ENCODE data around the gene DERA. TPM values are rescaled to one million over a fixed set of nuclear protein-coding genes. Genes with fewer than 3 reads are reported as not detected.

DERA gene
- total and polyA plus RNA-seq, 2 of the 8 experiments (the other 6 are each of a cell fraction or from before 2014, with no cell fraction given) = 13.1 to 17.1 TPM

GRCh38 chr12:15984097-15984800, 73.1 kb downstream of the DERA start:
- Histone ChIP-seq H3K79me1 (ENCODE audit: low read depth, low read length) (no peaks in the 10 kb centered on the region), H3K23ac (ENCODE audit: insufficient read length) (no peak overlapping the region), H3K79me2 (ENCODE audit: control insufficient read depth in 1 of 2, insufficient read depth in 2 of 2, low read length in 2 of 2) (no peaks in the 10 kb centered on the region), H3K56ac (replicated peaks; ENCODE audit: insufficient read length, low read depth, low read length) (no peak overlapping the region), H3K18ac (ENCODE audit: extremely low read depth, low read length) (no peak overlapping the region), H2AFZ (ENCODE audit: low read length) (no peak overlapping the region), H3K27ac (ENCODE audit: low read depth, low read length) (no peak overlapping the region), H3K36me3 (ENCODE audit: control insufficient read depth in 2 of 4, insufficient read depth in 4 of 4, low read length in 3 of 4) (no peaks in the 10 kb centered on the region), H3K9me3 (ENCODE audit: insufficient read depth in 2 of 2, low read depth in 1 of 2, low read length in 1 of 2) (no peaks in the 10 kb centered on the region; a peak in 1 of 4 replicates), H2BK12ac (ENCODE audit: low read depth, low read length) (no peak overlapping the region), H3K4me3 (ENCODE audit: extremely low read depth in 1 of 4, insufficient read depth in 2 of 4, low read depth in 3 of 4, low read length in 4 of 4) (no peak overlapping the region), H2AK5ac (ENCODE audit: low read depth, low read length) (no peak overlapping the region), H4K91ac (replicated peaks; ENCODE audit: insufficient read length, low read length) (no peak overlapping the region), H3K4me2 (ENCODE audit: insufficient read depth in 1 of 2, low read depth in 2 of 2, low read length in 2 of 2) (no peak overlapping the region), H4K8ac (ENCODE audit: extremely low read depth, insufficient read depth, low read length) (no peak overlapping the region), H2BK20ac (ENCODE audit: low read length) (no peak overlapping the region), H2BK5ac (ENCODE audit: low read depth, low read length) (no peak overlapping the region), H4K5ac (ENCODE audit: insufficient read length, low read depth, low read length) (no peak overlapping the region), H2BK15ac (ENCODE audit: low read length) (no peak overlapping the region), H3K9ac (replicated peaks in 1 of 4; ENCODE audit: extremely low read depth in 1 of 4, low read depth in 3 of 4, low read length in 3 of 4) (no peak overlapping the region), H2BK120ac (replicated peaks; ENCODE audit: low read depth, low read length) (no peak overlapping the region), H4K20me1 (replicated peaks in 1 of 2; ENCODE audit: control insufficient read depth in 1 of 2, insufficient read depth in 2 of 2, low read length in 2 of 2) (no peaks in the 10 kb centered on the region), H3K23me2 (ENCODE audit: low read depth, low read length) (no peaks in the 10 kb centered on the region), H3K4ac (replicated peaks; ENCODE audit: insufficient read length, low read depth, low read length) (no peak overlapping the region), H3K27me3 (replicated peaks in 1 of 4; ENCODE audit: control insufficient read depth in 3 of 4, extremely low read depth in 1 of 4, insufficient read depth in 3 of 4, low read length in 3 of 4) (no peaks in the 10 kb centered on the region), H3K14ac (ENCODE audit: insufficient read length) (no peak overlapping the region), H3K4me1 (replicated peaks in 1 of 4; ENCODE audit: control insufficient read depth in 3 of 4, insufficient read depth in 4 of 4, low read length in 3 of 4) (no peaks in the 10 kb centered on the region; a peak in 1 of 7 replicates)
- ChIA-PET POLR2A (ENCODE audit: partially characterized antibody) (no interaction called here), CTCF (ENCODE audit: partially characterized antibody) (interaction anchor here (0.5 to 1.2 kb wide), 3 partner anchors 9 to 60 kb away, joined by 3 to 4 read pairs (median 3); no protein-coding TSS in a partner anchor)
- FAIRE-seq (no peak), DNase-seq (ENCODE audit: low read depth in 1 of 2, low spot score in 2 of 2) (no peak)
- 93% methylated on average over 6 of the region's 6 CpGs; no CpG with 5 or more reads in 1 of the 2 experiments for WGBS, 2 experiments (ENCODE audit: extremely low coverage in 1 of 2, insufficient coverage in 1 of 2, insufficient read length in 1 of 2, insufficient replicate concordance in 2 of 2, low coverage in 1 of 2, low lambda C conversion rate in 2 of 2, missing lambda C conversion rate in 1 of 2)
- TF ChIP-seq GABPA (IDR thresholded peaks at IDR 0.05; ENCODE audit: borderline replicate concordance, insufficient read depth, low read length) = no peak
- TF ChIP-seq HDAC2 (IDR thresholded peaks at IDR 0.05; ENCODE audit: borderline replicate concordance in 1 of 2, low read depth in 2 of 2, low read length in 2 of 2) = no peak
- no peak for TF ChIP-seq JUND (IDR thresholded peaks at IDR 0.05; ENCODE audit: low read length)
- TF ChIP-seq SIN3A (conservative IDR thresholded peaks at IDR 0.05 in 1 of 2, IDR thresholded peaks at IDR 0.05 in 1 of 2; ENCODE audit: low read depth in 1 of 2, low read length in 2 of 2) = no peak
- TF ChIP-seq NANOG (IDR thresholded peaks at IDR 0.05; ENCODE audit: insufficient read depth, low read depth, low read length, poor library complexity, severe bottlenecking) = no peak
- TF ChIP-seq NRF1 (IDR thresholded peaks at IDR 0.05; ENCODE audit: low read depth, low read length) = no peak
- TF ChIP-seq CTBP2 (IDR thresholded peaks at IDR 0.05; ENCODE audit: borderline replicate concordance, insufficient read depth, insufficient read length, low read length) = no peak
- no peak for TF ChIP-seq RFX5 (IDR thresholded peaks at IDR 0.05; ENCODE audit: borderline replicate concordance, low read depth, low read length)
- no peak for TF ChIP-seq BRCA1 (IDR thresholded peaks at IDR 0.05; ENCODE audit: low read depth, low read length)
- no peak for TF ChIP-seq EGR1 (IDR thresholded peaks at IDR 0.05; ENCODE audit: borderline replicate concordance, low read depth, low read length)
- no peak for TF ChIP-seq POU5F1 (IDR thresholded peaks at IDR 0.05; ENCODE audit: low read depth, low read length)
- no peak for TF ChIP-seq BCL11A (IDR thresholded peaks at IDR 0.05; ENCODE audit: low read depth in 2 of 2, low read length in 2 of 2)
